ENCODE results near the gene NUP54. TPM values are rescaled to one million over a fixed set of nuclear protein-coding genes. Genes with fewer than 3 reads are reported as not detected.
A peak's percentile ranks its signal among the peaks of the same experiment; 100 is the strongest.

The NUP54 gene
- total RNA-seq, 2 experiments from 2014 or later: 94.1 to 108 TPM

DNA sequence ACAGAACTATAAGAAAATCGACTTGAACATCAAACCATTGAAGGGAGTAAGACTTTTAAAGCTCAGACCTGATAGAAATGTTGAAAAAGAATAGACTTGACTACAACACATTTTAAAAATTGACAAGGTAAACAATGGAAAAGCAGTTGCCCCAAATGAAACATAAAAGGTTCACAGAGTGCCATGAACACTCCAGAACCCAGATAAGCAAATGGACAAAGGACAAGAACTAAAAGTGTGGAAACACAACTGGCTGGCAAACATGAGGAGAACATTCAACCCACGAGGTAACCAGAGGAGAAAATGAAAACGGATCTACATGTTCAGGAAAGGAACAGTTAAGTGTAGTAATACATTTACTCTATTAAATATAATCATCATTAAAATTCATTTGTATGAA is 39.0 kb upstream of the NUP54 start:
- DNase-seq: no peak
- Histone ChIP-seq H3K36me3 (ENCODE audit: insufficient read depth, low read length) (peaks cover 18% of the 10 kb centered on the region), H3K4me1 (ENCODE audit: insufficient read depth, low read length) (no peaks in the 10 kb centered on the region), H3K27ac (ENCODE audit: low read depth in 1 of 2, low read length in 2 of 2) (no peak overlapping the region), H3K4me3 (ENCODE audit: low read length) (no peak overlapping the region), H3K27me3 (ENCODE audit: control insufficient read depth in 1 of 2, insufficient read depth in 2 of 2, low read length in 2 of 2) (no peaks in the 10 kb centered on the region), H3K9me3 (ENCODE audit: control insufficient read depth in 1 of 2, insufficient read depth in 1 of 2, low read length in 2 of 2) (peaks cover 0 to 3% of the 10 kb centered on the region in 2 experiments)
- H3K27ac Mint-ChIP-seq: no peak overlapping the region
- H3K36me3 Mint-ChIP-seq (ENCODE audit: low read depth): peaks cover 56% of the 10 kb centered on the region
- TF ChIP-seq, protein P1, sequence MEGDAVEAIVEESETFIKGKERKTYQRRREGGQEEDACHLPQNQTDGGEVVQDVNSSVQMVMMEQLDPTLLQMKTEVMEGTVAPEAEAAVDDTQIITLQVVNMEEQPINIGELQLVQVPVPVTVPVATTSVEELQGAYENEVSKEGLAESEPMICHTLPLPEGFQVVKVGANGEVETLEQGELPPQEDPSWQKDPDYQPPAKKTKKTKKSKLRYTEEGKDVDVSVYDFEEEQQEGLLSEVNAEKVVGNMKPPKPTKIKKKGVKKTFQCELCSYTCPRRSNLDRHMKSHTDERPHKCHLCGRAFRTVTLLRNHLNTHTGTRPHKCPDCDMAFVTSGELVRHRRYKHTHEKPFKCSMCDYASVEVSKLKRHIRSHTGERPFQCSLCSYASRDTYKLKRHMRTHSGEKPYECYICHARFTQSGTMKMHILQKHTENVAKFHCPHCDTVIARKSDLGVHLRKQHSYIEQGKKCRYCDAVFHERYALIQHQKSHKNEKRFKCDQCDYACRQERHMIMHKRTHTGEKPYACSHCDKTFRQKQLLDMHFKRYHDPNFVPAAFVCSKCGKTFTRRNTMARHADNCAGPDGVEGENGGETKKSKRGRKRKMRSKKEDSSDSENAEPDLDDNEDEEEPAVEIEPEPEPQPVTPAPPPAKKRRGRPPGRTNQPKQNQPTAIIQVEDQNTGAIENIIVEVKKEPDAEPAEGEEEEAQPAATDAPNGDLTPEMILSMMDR (IDR thresholded peaks at IDR 0.05): no peak
- intact Hi-C loops (cut with DNase I, micrococcal nuclease): loop anchor here in 1 of 2 experiments (10.0 kb wide), 1 partner anchor 68 kb away; the partner anchor contains the start of gene FAM47E
- H3K4me3 Mint-ChIP-seq: no peak overlapping the region
- ChIA-PET POLR2A (no interaction called here), CTCF (no interaction called here)
- no peaks in the 10 kb centered on the region for H3K4me1 Mint-ChIP-seq (ENCODE audit: low read depth)
- ATAC-seq (ENCODE audit: poor library complexity): no peak
- H3K9me3 Mint-ChIP-seq: peaks cover 3% of the 10 kb centered on the region
- H3K27me3 Mint-ChIP-seq: no peaks in the 10 kb centered on the region

GRCh38 chr4:76182463-76182862 is 34.3 kb upstream of the NUP54 start:
- TF ChIP-seq, protein P1 (IDR thresholded peaks at IDR 0.05): no peak
- H3K27me3 Mint-ChIP-seq: no peaks in the 10 kb centered on the region
- H3K4me1 Mint-ChIP-seq (ENCODE audit: low read depth): no peaks in the 10 kb centered on the region
- H3K9me3 Mint-ChIP-seq: no peaks in the 10 kb centered on the region
- no peak for ATAC-seq (ENCODE audit: poor library complexity)
- no peak overlapping the region for H3K4me3 Mint-ChIP-seq
- no peaks in the 10 kb centered on the region for H3K4me1 ChIP-seq (ENCODE audit: insufficient read depth, low read length)
- peaks cover 43% of the 10 kb centered on the region for H3K36me3 Mint-ChIP-seq (ENCODE audit: low read depth)
- intact Hi-C loops (cut with DNase I, micrococcal nuclease): loop anchor here (5.0 to 10.0 kb wide), 2 partner anchors 70 to 72 kb away; partner anchors contain the start of gene FAM47E (in 2 of the 2)
- no peak for DNase-seq
- ChIA-PET POLR2A (no interaction called here), CTCF (interaction anchor here (1.2 kb wide), 1 partner anchor 196 kb away, joined by 4 read pairs; no protein-coding TSS in a partner anchor)
- H3K36me3 ChIP-seq (ENCODE audit: insufficient read depth, low read length): peaks cover 22% of the 10 kb centered on the region
- no peaks in the 10 kb centered on the region for H3K9me3 ChIP-seq (ENCODE audit: control insufficient read depth in 1 of 2, insufficient read depth in 1 of 2, low read length in 2 of 2)
- H3K27me3 ChIP-seq (ENCODE audit: control insufficient read depth in 1 of 2, insufficient read depth in 2 of 2, low read length in 2 of 2): no peaks in the 10 kb centered on the region
- no peak overlapping the region for H3K4me3 ChIP-seq (ENCODE audit: low read length)
- no peak overlapping the region for H3K27ac Mint-ChIP-seq
- H3K27ac ChIP-seq (ENCODE audit: low read depth in 1 of 2, low read length in 2 of 2): no peak overlapping the region

GRCh38 chr4:76179398-76180318 is 31.5 kb upstream of the NUP54 start:
- peak; percentile 71 to 89 (median 77) for DNase-seq
- ChIA-PET CTCF (interaction anchor here (0.7 to 2.8 kb wide), 21 partner anchors 10 to 976 kb away, joined by 3 to 30 read pairs (median 4); partner anchors contain the start of gene SCARB2), POLR2A (interaction anchor here (0.6 to 1.5 kb wide), 5 partner anchors 32 to 195 kb away, joined by 3 to 6 read pairs (median 4); partner anchors contain the start of genes FAM47E and NUP54)
- peak; percentile 92 for ATAC-seq (ENCODE audit: poor library complexity)
- TF ChIP-seq, protein P1 (IDR thresholded peaks at IDR 0.05): peak; percentile 94
- intact Hi-C loops (cut with DNase I, micrococcal nuclease): loop anchor here (1.0 to 10.0 kb wide), 4 partner anchors 73 to 199 kb away; partner anchors contain the start of gene FAM47E (in 2 of the 2)
- Mint-ChIP-seq H3K36me3 (ENCODE audit: low read depth) (peaks cover 49% of the 10 kb centered on the region), H3K27ac (no peak overlapping the region), H3K27me3 (no peaks in the 10 kb centered on the region), H3K4me1 (ENCODE audit: low read depth) (no peaks in the 10 kb centered on the region), H3K9me3 (no peaks in the 10 kb centered on the region), H3K4me3 (no peak overlapping the region)
- no peak overlapping the region for H3K4me3 ChIP-seq (ENCODE audit: low read length)
- peaks cover 30% of the 10 kb centered on the region for H3K36me3 ChIP-seq (ENCODE audit: insufficient read depth, low read length)
- H3K4me1 ChIP-seq (ENCODE audit: insufficient read depth, low read length): no peaks in the 10 kb centered on the region
- H3K27me3 ChIP-seq (ENCODE audit: control insufficient read depth in 1 of 2, insufficient read depth in 2 of 2, low read length in 2 of 2): no peaks in the 10 kb centered on the region
- no peaks in the 10 kb centered on the region for H3K9me3 ChIP-seq (ENCODE audit: control insufficient read depth in 1 of 2, insufficient read depth in 1 of 2, low read length in 2 of 2)
- no peak overlapping the region for H3K27ac ChIP-seq (ENCODE audit: low read depth in 1 of 2, low read length in 2 of 2)

All from CD4-positive, alpha-beta T cell (primary cell).